ENCODE results near the gene MEGF6. TPM values are rescaled to one million over a fixed set of nuclear protein-coding genes. Genes with fewer than 3 reads are reported as not detected.

Gene MEGF6
- total RNA-seq, 1 donor from 2014 or later: 1.3 TPM

DNA sequence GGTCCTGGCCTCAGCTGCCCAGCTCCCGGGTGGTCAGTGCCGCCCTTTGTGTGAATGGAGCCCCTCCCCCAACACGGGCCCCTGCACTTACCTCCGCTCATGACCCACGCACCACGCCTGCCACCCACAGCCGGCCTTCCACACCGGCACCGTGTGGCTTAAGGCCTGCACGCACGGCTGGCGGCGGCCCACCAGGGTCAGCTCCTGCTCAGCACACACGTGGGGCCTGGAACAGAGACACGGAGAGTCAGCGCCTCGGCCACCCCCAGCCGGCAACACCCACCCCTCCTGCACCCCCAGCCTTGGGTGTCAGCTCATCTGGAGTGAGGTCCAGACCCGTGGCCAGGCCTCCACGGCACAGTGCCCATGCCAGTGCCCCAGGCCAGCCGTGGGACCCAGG, 8.9 kb downstream of the MEGF6 start:
- no peak for FAIRE-seq
- Histone ChIP-seq H3K27me3 (ENCODE audit: control insufficient read depth, insufficient read depth, low read length) (peaks cover 4% of the 10 kb centered on the region), H3K36me3 (ENCODE audit: control insufficient read depth, insufficient read depth, low read length) (no peaks in the 10 kb centered on the region), H3K4me3 (ENCODE audit: low read depth, low read length) (no peak overlapping the region)
- TF ChIP-seq, protein P1, sequence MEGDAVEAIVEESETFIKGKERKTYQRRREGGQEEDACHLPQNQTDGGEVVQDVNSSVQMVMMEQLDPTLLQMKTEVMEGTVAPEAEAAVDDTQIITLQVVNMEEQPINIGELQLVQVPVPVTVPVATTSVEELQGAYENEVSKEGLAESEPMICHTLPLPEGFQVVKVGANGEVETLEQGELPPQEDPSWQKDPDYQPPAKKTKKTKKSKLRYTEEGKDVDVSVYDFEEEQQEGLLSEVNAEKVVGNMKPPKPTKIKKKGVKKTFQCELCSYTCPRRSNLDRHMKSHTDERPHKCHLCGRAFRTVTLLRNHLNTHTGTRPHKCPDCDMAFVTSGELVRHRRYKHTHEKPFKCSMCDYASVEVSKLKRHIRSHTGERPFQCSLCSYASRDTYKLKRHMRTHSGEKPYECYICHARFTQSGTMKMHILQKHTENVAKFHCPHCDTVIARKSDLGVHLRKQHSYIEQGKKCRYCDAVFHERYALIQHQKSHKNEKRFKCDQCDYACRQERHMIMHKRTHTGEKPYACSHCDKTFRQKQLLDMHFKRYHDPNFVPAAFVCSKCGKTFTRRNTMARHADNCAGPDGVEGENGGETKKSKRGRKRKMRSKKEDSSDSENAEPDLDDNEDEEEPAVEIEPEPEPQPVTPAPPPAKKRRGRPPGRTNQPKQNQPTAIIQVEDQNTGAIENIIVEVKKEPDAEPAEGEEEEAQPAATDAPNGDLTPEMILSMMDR (IDR thresholded peaks at IDR 0.05; ENCODE audit: insufficient read depth, low read length, severe bottlenecking): no peak
- DNase-seq (ENCODE audit: low read depth): no peak

- no peak for DNase-seq (ENCODE audit: low read depth)
- no peak for FAIRE-seq
- H3K27me3 ChIP-seq (ENCODE audit: control insufficient read depth, insufficient read depth, low read length): peaks cover 4% of the 10 kb centered on the region
- TF ChIP-seq, protein P1 (IDR thresholded peaks at IDR 0.05; ENCODE audit: insufficient read depth, low read length, severe bottlenecking): no peak
- H3K36me3 ChIP-seq (ENCODE audit: control insufficient read depth, insufficient read depth, low read length): no peaks in the 10 kb centered on the region
- H3K4me3 ChIP-seq (ENCODE audit: low read depth, low read length): no peak overlapping the region
Observed at GRCh38 chr1:3601743-3602142, 9.6 kb downstream of the MEGF6 start.

GRCh38 chr1:3600354-3600753, 11.0 kb downstream of the MEGF6 start:
- no peak for FAIRE-seq
- Histone ChIP-seq H3K27me3 (ENCODE audit: control insufficient read depth, insufficient read depth, low read length) (peaks cover 4% of the 10 kb centered on the region), H3K36me3 (ENCODE audit: control insufficient read depth, insufficient read depth, low read length) (no peaks in the 10 kb centered on the region), H3K4me3 (ENCODE audit: low read depth, low read length) (no peak overlapping the region)
- no peak for DNase-seq (ENCODE audit: low read depth)
- TF ChIP-seq, protein P1 (IDR thresholded peaks at IDR 0.05; ENCODE audit: insufficient read depth, low read length, severe bottlenecking): no peak

GRCh38 chr1:3599816-3600215, 11.5 kb downstream of the MEGF6 start:
- Histone ChIP-seq H3K4me3 (ENCODE audit: low read depth, low read length) (no peak overlapping the region), H3K36me3 (ENCODE audit: control insufficient read depth, insufficient read depth, low read length) (no peaks in the 10 kb centered on the region), H3K27me3 (ENCODE audit: control insufficient read depth, insufficient read depth, low read length) (peaks cover 4% of the 10 kb centered on the region)
- no peak for FAIRE-seq
- peak; percentile 12 for DNase-seq (ENCODE audit: low read depth)
- TF ChIP-seq, protein P1 (IDR thresholded peaks at IDR 0.05; ENCODE audit: insufficient read depth, low read length, severe bottlenecking): no peak

- FAIRE-seq: no peak
- no peak for DNase-seq (ENCODE audit: low read depth)
- Histone ChIP-seq H3K27me3 (ENCODE audit: control insufficient read depth, insufficient read depth, low read length) (peaks cover 4% of the 10 kb centered on the region), H3K4me3 (ENCODE audit: low read depth, low read length) (no peak overlapping the region), H3K36me3 (ENCODE audit: control insufficient read depth, insufficient read depth, low read length) (no peaks in the 10 kb centered on the region)
- TF ChIP-seq, protein P1 (IDR thresholded peaks at IDR 0.05; ENCODE audit: insufficient read depth, low read length, severe bottlenecking): no peak
Observed at GRCh38 chr1:3599286-3599811, 12.0 kb downstream of the MEGF6 start.
